Activated naive CD4-positive, alpha-beta T cell treated with anti-CD3 and anti-CD28 coated beads, Interleukin-2, amount 50 U/mL, for 24 hours (primary cell): Measurements from ENCODE around the gene NBPF11.
A peak's percentile ranks its signal among the peaks of the same experiment; 100 is the strongest.
"Not testable (repeated sequence)": the region's sequence is repeated elsewhere in the genome, so short reads cannot be mapped to it uniquely, and the experiment has no call there.

Experiments
- H3K27ac Mint-ChIP-seq: one replicate; pipeline ENCODE4 v1.8.0; 2021; ENCODE audit warnings: mild to moderate bottlenecking, mixed read lengths
- H3K27me3 Mint-ChIP-seq: one replicate; pipeline ENCODE4 v1.8.0; 2021; ENCODE audit warnings: mixed read lengths
- H3K36me3 Mint-ChIP-seq: one replicate; pipeline ENCODE4 v1.8.0; 2021; ENCODE audit warnings: mixed read lengths
- H3K4me1 Mint-ChIP-seq: one replicate; pipeline ENCODE4 v1.8.0; 2021; ENCODE audit warnings: mixed read lengths
- H3K4me3 Mint-ChIP-seq: one replicate; pipeline ENCODE4 v1.8.0; 2021; ENCODE audit warnings: mild to moderate bottlenecking, mixed read lengths
- H3K9me3 Mint-ChIP-seq: one replicate; pipeline ENCODE4 v1.8.0; 2021; ENCODE audit warnings: mixed read lengths

The NBPF11 gene

GRCh38 chr1:148095732-148096131 is 56.3 kb downstream of the NBPF11 start:
- H3K27ac Mint-ChIP-seq, H3K27me3 Mint-ChIP-seq, H3K36me3 Mint-ChIP-seq, H3K4me3 Mint-ChIP-seq, H3K9me3 Mint-ChIP-seq, H3K4me1 Mint-ChIP-seq: not testable (repeated sequence)

GRCh38 chr1:148086196-148086595 is 65.9 kb downstream of the NBPF11 start:
- H3K4me3 Mint-ChIP-seq, H3K27ac Mint-ChIP-seq, H3K36me3 Mint-ChIP-seq, H3K9me3 Mint-ChIP-seq, H3K4me1 Mint-ChIP-seq, H3K27me3 Mint-ChIP-seq: not testable (repeated sequence)

- H3K4me3 Mint-ChIP-seq, H3K27me3 Mint-ChIP-seq, H3K9me3 Mint-ChIP-seq, H3K4me1 Mint-ChIP-seq, H3K27ac Mint-ChIP-seq, H3K36me3 Mint-ChIP-seq: not testable (repeated sequence)
These were observed 70.9 kb downstream of the NBPF11 start for GRCh38 chr1:148081205-148081604.

- H3K4me1 Mint-ChIP-seq, H3K9me3 Mint-ChIP-seq, H3K27ac Mint-ChIP-seq, H3K36me3 Mint-ChIP-seq, H3K27me3 Mint-ChIP-seq, H3K4me3 Mint-ChIP-seq: not testable (repeated sequence)
These were observed 73.2 kb downstream of the NBPF11 start for GRCh38 chr1:148078632-148079519.

GRCh38 chr1:148078090-148078489 is 74.0 kb downstream of the NBPF11 start:
- H3K27me3 Mint-ChIP-seq, H3K4me1 Mint-ChIP-seq, H3K36me3 Mint-ChIP-seq: not testable (repeated sequence)

GRCh38 chr1:148077458-148077857 is 74.6 kb downstream of the NBPF11 start:
- not testable (repeated sequence) for H3K27ac Mint-ChIP-seq, H3K27me3 Mint-ChIP-seq, H3K4me1 Mint-ChIP-seq, H3K36me3 Mint-ChIP-seq, H3K4me3 Mint-ChIP-seq, H3K9me3 Mint-ChIP-seq

More at GRCh38 chr1:148078090-148078489, 74.0 kb downstream of the NBPF11 start:
- H3K9me3 Mint-ChIP-seq, H3K4me3 Mint-ChIP-seq, H3K27ac Mint-ChIP-seq: not testable (repeated sequence)

GRCh38 chr1:148073392-148073791 is 78.7 kb downstream of the NBPF11 start:
- not testable (repeated sequence) for H3K27me3 Mint-ChIP-seq, H3K4me1 Mint-ChIP-seq, H3K27ac Mint-ChIP-seq, H3K9me3 Mint-ChIP-seq, H3K4me3 Mint-ChIP-seq, H3K36me3 Mint-ChIP-seq

- not testable (repeated sequence) for H3K27ac Mint-ChIP-seq, H3K4me3 Mint-ChIP-seq, H3K27me3 Mint-ChIP-seq, H3K4me1 Mint-ChIP-seq, H3K36me3 Mint-ChIP-seq, H3K9me3 Mint-ChIP-seq
These were observed 83.5 kb downstream of the NBPF11 start for GRCh38 chr1:148068606-148069005.

GRCh38 chr1:148068201-148068600 is 83.9 kb downstream of the NBPF11 start:
- not testable (repeated sequence) for H3K27ac Mint-ChIP-seq, H3K4me1 Mint-ChIP-seq

GRCh38 chr1:148060294-148060701 is 91.8 kb downstream of the NBPF11 start:
- H3K4me3 Mint-ChIP-seq: peak overlapping the region; percentile 61
- not testable (repeated sequence) for H3K27ac Mint-ChIP-seq, H3K9me3 Mint-ChIP-seq, H3K36me3 Mint-ChIP-seq, H3K27me3 Mint-ChIP-seq, H3K4me1 Mint-ChIP-seq

More at GRCh38 chr1:148068201-148068600, 83.9 kb downstream of the NBPF11 start:
- not testable (repeated sequence) for H3K36me3 Mint-ChIP-seq, H3K27me3 Mint-ChIP-seq, H3K9me3 Mint-ChIP-seq, H3K4me3 Mint-ChIP-seq

GRCh38 chr1:148057384-148057783 is 94.7 kb downstream of the NBPF11 start:
- not testable (repeated sequence) for H3K4me3 Mint-ChIP-seq

More at GRCh38 chr1:148057384-148057783, 94.7 kb downstream of the NBPF11 start:
- H3K27ac Mint-ChIP-seq, H3K9me3 Mint-ChIP-seq, H3K27me3 Mint-ChIP-seq, H3K4me1 Mint-ChIP-seq, H3K36me3 Mint-ChIP-seq: not testable (repeated sequence)
